NCI-H2107 treated with DMSO at 0.1 percent for 48 hours (cell line): ENCODE data around the gene CSGALNACT2.

Source experiments
- DNase-seq: peaks from one replicate; lab custom pipeline; 2025; ENCODE audit not compliant: unreplicated experiment; lab: John Stamatoyannopoulos, UW

CSGALNACT2 gene

DNA sequence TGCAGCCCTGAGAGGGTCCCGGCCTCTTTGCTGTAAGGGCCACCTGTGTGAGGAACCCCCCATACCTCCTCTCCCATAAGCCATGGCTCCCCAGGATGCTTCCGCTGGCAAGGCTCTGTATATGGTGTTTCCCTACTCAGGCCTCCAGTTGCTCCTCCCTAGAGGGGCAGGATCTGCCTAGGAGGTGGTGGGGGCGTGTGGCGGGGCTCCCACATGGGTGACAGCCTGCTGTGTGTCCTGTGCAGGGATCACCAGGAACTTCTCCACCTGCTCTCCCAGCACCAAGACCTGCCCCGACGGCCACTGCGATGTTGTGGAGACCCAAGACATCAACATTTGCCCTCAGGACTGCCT is 25.7 kb upstream of the CSGALNACT2 start:
- DNase-seq = no peak

DNA sequence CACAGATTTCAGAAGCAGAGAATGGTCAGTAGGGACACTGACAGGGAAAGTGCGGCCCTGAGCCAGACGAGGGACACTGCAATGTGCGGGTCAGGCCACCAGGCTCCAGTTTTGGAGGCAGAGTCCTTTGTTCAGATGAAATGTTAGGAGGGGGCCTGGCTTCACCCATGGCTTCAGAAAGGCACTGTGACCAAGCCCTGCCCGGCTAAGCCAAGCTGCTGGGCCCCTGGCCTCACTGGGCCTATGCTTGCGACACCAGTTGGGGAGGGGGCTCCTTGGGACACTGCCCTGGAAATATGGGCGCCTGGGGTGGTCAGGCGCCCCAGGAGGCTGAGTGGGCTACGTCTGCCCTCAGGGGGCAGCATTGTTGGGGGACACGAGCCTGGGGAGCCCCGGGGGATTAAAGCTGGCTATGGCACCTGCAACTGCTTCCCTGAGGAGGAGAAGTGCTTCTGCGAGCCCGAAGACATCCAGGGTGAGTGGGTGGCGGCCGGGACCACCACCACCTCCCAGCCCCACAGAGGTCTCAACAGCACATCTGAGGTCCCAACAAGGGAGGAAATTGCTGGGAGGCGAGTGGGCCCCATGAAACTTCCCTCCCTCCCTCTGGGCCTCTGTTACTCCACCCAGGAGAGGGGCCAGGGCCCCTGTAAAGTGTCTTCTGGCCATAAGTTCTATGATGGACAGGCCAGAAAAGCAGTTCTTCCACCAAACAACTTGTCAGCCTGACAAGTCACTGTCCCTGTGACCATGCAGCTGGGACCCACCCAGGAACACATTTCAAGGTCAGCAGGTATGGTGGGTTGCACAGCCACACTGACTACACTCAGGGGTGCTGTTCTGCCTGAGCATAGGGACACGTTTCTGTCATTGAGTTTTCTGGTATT is 24.8 kb upstream of the CSGALNACT2 start:
- DNase-seq = no peak

DNA sequence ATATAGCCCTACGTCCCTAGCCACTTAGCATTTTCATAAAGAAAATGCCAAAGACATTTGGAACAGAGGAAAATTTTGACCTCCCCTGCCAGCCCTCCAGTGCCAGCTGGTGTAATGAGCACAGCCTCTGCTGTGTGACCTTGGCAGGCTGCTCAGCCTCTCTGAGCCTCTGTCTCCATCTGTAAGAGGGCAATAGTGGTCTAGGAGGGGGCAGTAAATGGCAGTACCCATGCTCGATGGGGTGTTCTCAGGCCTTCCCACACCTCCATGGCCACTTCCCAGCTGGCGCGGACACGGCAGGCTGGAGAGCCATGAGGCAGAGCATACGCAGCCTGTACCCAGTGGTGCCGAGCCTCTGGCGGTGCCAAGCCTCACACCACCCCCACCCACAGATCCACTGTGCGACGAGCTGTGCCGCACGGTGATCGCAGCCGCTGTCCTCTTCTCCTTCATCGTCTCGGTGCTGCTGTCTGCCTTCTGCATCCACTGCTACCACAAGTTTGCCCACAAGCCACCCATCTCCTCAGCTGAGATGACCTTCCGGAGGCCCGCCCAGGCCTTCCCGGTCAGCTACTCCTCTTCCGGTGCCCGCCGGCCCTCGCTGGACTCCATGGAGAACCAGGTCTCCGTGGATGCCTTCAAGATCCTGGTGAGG is 24.0 kb upstream of the CSGALNACT2 start:
- DNase-seq = no peak

- DNase-seq = no peak
These were observed 23.3 kb upstream of the CSGALNACT2 start for GRCh38 chr10:43114743-43115611.

DNA sequence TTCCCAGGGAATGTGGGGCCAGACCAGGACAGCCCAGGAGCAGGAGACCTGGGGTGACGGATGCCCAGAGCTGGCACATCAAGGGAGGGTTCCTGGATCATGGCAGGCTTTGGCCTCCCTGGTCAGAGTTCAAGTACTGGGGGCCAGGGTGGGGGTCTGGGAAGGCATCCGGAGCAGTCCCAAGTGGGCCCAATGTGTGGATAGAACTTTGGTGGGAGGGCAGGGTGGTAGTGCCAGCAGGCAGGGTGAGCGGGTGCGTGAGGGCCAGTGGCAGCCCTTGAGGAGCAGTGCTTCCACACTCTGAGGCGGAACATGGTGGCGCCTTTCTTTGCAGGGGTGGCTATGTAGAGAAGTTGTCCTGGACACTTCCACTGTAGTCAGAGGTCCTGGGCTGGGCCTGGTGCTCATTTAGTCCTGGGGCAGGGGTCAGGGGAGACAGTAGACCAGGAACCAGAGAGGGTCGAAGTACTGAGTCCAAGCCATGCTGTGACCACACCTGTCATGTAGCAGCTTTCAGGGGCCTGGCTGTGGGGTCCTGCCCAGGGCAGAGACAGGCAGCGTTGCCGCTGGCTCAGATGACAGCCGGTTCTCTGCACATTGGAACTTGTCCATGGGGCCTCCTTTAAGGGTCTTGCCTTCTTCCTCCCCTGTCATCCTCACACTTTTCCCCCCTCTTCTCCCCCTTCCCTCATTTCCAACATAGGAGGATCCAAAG is 22.2 kb upstream of the CSGALNACT2 start:
- DNase-seq = no peak

GRCh38 chr10:43116596-43116995 is 21.6 kb upstream of the CSGALNACT2 start:
- DNase-seq = no peak

GRCh38 chr10:43117031-43117776 is 21.0 kb upstream of the CSGALNACT2 start:
- DNase-seq = no peak

DNA sequence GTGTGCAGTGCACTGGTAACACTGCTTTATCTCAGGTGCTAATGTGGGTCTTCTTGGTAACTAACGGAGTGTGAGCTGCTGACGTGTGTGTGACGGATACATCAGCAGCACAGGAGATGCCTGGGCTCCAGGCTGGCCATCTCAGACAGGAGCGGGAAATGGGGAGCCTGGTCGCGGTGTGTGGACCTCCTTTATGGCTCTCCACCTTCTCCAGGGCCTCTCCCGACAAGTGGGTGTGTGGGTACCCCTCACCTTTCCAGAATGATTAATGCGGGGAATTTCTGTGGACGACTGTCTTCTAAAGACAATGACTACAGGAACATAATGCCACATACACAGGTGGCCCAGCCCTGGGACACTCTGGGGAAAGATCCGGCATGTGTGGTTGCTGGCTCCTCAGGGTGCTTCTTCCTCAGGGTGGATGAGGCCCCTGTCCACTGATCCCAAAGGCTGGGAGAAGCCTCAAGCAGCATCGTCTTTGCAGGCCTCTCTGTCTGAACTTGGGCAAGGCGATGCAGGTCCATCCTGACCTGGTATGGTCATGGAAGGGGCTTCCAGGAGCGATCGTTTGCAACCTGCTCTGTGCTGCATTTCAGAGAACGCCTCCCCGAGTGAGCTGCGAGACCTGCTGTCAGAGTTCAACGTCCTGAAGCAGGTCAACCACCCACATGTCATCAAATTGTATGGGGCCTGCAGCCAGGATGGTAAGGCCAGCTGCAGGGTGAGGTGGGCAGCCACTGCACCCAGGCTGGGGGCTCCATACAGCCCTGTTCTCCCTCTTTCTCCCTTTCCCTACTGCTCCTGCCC is 20.3 kb upstream of the CSGALNACT2 start:
- DNase-seq = no peak

DNA sequence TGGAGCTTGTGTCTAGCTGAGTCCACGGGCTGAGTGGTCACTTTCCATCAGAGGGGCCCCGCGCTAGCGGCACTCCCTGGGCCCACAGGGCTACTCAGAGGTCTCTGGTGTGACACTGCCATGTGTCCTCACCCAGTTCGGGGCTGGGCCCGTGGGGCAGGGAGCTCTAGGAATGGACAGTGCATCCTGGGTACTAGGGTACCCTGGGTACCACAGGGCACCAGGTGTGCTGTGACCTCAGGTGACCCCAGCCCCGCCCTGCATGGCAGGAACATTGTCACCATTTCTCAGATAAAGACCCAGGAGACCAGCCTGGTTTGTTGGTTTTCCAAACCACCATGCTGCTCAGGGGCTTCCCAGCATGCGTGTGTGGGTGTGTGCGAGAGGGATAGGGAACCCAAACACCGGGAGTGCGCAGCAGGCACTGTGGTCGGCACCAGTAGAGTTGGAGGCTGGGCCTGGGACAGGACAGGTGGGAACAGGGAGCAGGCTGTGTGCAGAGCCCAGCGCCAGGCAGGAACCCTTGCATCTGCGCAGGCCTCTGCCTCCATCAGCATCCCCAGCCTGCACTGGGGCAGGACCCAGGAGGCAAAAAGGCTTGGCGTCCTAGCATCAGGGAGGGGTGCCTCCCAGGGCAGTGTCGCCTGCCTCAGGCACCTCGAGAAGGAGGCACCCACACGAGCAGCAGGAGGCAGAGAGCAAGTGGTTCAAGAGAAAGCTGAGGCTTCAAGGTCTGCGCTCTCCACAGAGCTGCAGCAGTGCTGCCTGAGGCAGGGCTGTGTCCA is 19.4 kb upstream of the CSGALNACT2 start:
- DNase-seq = no peak

DNA sequence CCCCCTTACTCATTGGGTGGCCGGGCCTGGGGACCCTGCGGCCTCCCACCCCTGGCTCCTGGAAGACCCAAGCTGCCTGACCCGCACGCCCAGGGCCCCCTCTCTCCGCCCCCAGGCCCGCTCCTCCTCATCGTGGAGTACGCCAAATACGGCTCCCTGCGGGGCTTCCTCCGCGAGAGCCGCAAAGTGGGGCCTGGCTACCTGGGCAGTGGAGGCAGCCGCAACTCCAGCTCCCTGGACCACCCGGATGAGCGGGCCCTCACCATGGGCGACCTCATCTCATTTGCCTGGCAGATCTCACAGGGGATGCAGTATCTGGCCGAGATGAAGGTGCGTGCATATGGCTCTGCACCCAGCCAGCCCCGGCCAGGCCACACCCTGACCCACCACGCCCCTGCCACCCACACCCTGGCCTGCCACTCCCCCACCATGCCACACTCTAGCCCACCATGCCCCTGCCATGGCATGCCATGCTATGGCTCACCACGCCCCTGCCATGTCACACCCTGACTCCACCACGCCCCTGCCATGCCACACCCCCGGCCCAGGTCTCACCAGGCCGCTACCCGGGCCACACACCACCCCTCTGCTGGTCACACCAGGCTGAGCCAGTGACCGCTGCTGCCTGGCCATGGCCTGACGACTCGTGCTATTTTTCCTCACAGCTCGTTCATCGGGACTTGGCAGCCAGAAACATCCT is 18.7 kb upstream of the CSGALNACT2 start:
- no peak for DNase-seq

DNA sequence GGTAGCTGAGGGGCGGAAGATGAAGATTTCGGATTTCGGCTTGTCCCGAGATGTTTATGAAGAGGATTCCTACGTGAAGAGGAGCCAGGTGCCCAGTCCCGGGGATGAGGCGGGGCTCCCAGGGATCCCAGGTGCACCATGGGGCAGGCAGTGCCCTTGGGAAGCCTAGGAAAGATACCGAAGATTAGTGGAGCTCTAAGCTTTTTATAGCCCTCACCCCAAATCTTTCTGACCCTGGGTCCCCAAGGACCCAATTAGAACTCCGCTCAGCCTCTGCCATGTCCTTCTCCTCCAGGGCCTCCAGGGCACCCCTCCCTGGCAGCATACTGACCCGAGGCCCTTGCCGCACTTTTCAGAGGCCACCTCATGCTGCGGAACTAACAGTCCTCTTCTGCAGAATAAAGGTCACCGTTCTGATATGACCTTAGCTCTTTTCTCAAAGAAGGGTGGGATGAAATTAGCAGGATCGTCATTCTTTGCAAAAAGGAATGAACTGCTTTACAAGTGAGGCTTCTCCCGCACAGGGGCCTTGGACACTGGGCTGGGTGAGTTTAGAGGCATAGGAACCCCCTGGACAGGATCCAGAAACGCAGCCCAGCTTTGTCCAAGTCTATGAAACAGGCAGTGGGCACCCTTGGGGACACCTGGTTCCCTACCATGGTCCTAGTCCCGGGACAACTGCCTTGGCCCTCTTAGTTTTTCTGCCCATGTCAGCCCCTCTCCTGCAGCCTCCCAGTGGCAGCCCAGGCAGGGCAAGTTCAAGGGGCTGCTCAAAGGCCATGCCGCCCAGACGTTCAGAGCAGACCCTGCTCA is 17.9 kb upstream of the CSGALNACT2 start:
- DNase-seq = no peak

DNA sequence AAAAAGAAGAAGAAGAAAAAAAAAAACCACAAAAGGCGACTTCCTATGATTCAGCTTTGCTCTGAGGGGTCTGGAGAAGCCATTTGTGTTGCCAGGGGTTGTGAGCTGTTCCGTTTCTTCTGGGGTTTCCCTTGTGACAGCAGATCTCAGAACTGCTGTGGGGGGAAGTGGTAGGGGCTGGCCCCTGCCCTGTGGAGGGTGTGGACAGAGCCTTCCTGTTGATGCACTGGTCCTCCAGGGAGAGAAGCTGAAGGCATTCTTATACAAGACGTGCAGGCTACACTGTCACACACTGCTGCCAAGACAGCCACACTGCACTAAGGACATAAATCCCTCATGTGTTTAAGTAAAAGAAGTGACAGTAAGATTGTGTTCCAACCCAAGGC is 17.3 kb upstream of the CSGALNACT2 start:
- DNase-seq = no peak

DNA sequence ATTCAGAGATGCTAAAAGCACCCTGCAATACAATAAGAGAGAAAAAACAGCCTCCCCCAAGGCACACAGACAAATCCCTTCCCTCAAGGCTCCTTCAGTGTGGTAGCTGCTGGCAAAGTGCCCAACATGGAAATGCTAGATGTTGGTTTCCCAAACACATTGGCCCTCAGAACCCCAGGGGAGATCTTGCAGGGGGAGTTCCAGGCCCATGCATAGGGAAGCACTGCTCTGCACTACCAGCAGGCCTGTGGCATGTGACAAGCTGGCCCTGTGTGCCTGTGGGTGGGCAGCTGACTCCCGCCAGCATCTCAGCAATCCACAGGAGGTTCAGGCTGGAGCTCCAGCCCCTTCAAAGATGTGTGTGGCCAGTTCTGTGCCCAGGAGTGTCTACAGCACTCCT is 16.8 kb upstream of the CSGALNACT2 start:
- no peak for DNase-seq

GRCh38 chr10:43122096-43122495 is 16.1 kb upstream of the CSGALNACT2 start:
- no peak for DNase-seq

- DNase-seq = no peak
These were observed 15.4 kb upstream of the CSGALNACT2 start for GRCh38 chr10:43122826-43123225.

GRCh38 chr10:43123361-43124093 is 14.7 kb upstream of the CSGALNACT2 start:
- DNase-seq = no peak

- DNase-seq = no peak
These were observed 14.1 kb upstream of the CSGALNACT2 start for GRCh38 chr10:43124094-43124521.
